ENCODE data around the gene MATN1. TPM values are rescaled to one million over a fixed set of nuclear protein-coding genes. Genes with fewer than 3 reads are reported as not detected.

Gene MATN1
- polyA plus RNA-seq, 1 donor from 2014 or later, result not detected

DNA sequence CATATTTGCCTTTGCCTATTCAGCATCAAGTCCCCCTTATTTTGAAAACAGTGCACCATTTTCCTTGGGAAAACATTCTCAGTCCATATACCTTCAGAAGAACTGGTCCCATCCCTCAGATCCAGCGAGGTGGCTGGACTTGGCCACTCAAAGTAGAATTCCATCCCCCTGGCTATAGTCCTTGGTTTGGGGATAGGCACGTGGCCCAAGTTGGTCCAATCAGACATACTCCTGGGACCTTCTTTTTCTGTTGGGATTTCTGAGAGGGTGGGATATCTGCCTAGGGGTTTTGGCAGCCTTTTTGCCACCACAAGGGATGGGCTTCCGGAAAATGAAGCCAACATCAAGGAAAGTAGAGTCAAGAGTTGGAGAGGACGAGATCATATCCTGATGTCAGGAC, 10.7 kb upstream of the MATN1 start:
- no peaks in the 10 kb centered on the region for H3K9me3 Mint-ChIP-seq
- H3K36me3 Mint-ChIP-seq, result peaks cover 8% of the 10 kb centered on the region
- peak overlapping the region in 2 of 3 donors; percentile 92 for H3K27ac Mint-ChIP-seq
- H3K4me3 Mint-ChIP-seq, result peak overlapping the region in 1 of 4 donors; percentile 64
- H3K27me3 Mint-ChIP-seq, result peaks cover 2% of the 10 kb centered on the region
- H3K4me1 Mint-ChIP-seq, result peaks cover 35 to 67% (median 47%) of the 10 kb centered on the region in 3 donors

- peaks cover 4% of the 10 kb centered on the region for H3K36me3 Mint-ChIP-seq
- H3K9me3 Mint-ChIP-seq, result no peaks in the 10 kb centered on the region
- H3K4me3 Mint-ChIP-seq, result peak overlapping the region in 1 of 4 donors; percentile 64
- H3K27me3 Mint-ChIP-seq, result peaks cover 2% of the 10 kb centered on the region
- peaks cover 39 to 65% (median 43%) of the 10 kb centered on the region in 3 donors for H3K4me1 Mint-ChIP-seq
- peak overlapping the region; percentile 48 to 96 (median 92) for H3K27ac Mint-ChIP-seq
Measured at GRCh38 chr1:30733493-30733892, 10.1 kb upstream of the MATN1 start.

GRCh38 chr1:30732277-30732996, 9.1 kb upstream of the MATN1 start:
- H3K4me1 Mint-ChIP-seq, result peaks cover 38 to 60% (median 44%) of the 10 kb centered on the region in 3 donors
- H3K36me3 Mint-ChIP-seq, result peaks cover 1% of the 10 kb centered on the region
- H3K27me3 Mint-ChIP-seq, result peaks cover 2% of the 10 kb centered on the region

DNA sequence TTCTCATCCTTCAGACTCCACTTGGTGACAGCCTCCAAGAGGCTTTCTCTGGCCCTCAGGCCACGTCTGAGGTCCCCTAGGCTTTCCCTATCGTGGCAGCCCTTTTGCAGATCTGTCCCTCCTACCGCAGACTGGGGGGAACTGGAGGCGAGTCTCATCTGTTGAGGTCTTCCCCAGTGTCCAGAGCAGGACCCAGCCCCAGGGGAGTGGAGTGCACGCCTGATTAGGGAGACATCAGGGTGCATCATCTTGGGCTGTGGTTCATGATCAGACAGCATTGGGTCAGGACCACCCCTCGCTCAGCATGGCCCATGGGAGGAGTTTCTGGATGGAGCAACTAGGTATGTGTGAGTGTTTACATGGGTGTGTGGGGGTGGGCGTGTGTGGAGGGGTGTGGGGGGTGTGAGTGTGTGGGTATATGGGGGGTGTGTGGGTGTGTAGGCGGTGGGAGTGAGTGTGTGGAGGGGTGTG, 8.5 kb upstream of the MATN1 start:
- H3K27me3 Mint-ChIP-seq, result peaks cover 2% of the 10 kb centered on the region
- peaks cover 38 to 60% (median 46%) of the 10 kb centered on the region in 3 donors for H3K4me1 Mint-ChIP-seq
- H3K4me3 Mint-ChIP-seq, result peak overlapping the region in 3 of 4 donors; percentile 63 to 84 (median 77)
- H3K36me3 Mint-ChIP-seq, result no peaks in the 10 kb centered on the region
- peak overlapping the region; percentile 88 to 95 (median 92) for H3K27ac Mint-ChIP-seq
- no peaks in the 10 kb centered on the region for H3K9me3 Mint-ChIP-seq

More at GRCh38 chr1:30732277-30732996, 9.1 kb upstream of the MATN1 start:
- peak overlapping the region; percentile 92 to 96 (median 95) for H3K27ac Mint-ChIP-seq
- peak overlapping the region in 3 of 4 donors; percentile 34 to 64 (median 42) for H3K4me3 Mint-ChIP-seq
- no peaks in the 10 kb centered on the region for H3K9me3 Mint-ChIP-seq

DNA sequence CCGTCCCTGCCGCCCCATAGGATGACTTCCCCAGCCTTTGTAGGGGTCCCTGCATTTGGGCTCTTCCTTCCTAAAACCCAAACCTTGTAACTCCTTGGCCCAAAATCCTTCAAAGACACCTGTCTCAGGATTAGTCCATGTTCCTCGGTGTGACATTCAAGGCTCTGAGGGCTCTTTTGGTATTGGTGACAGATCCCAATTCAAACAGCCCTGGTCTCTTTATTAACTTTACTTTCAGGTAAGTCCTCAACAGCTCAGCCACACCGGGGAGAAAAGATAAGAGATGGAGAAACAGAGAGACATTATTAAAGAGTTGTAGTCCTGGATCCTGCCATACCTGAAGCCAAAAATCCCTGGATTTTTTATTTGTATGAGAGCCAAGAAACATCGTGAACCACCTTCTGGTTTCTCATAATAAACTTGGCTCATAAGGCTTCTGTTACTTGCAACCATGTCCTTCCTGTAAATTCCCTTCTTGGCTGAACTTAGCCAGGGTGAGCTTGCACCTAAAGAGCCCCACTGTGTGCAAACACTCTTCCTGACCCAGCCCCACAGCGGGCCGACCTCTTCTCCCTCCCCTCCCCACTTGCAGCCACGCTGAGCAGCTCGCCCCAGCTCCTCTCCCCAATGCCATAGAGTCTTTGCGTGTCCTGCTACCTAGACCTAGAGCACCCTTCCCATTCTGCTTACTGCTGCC, 7.9 kb upstream of the MATN1 start:
- H3K4me1 Mint-ChIP-seq, result peaks cover 38 to 60% (median 46%) of the 10 kb centered on the region in 3 donors
- H3K9me3 Mint-ChIP-seq, result no peaks in the 10 kb centered on the region
- H3K36me3 Mint-ChIP-seq, result no peaks in the 10 kb centered on the region
- peak overlapping the region; percentile 88 to 95 (median 92) for H3K27ac Mint-ChIP-seq
- peak overlapping the region; percentile 14 to 84 (median 70) for H3K4me3 Mint-ChIP-seq
- H3K27me3 Mint-ChIP-seq, result peaks cover 2% of the 10 kb centered on the region

GRCh38 chr1:30730346-30731108, 7.1 kb upstream of the MATN1 start:
- Mint-ChIP-seq H3K4me1 (peaks cover 38 to 57% (median 43%) of the 10 kb centered on the region in 3 donors), H3K4me3 (peak overlapping the region; percentile 14 to 84 (median 74)), H3K9me3 (no peaks in the 10 kb centered on the region), H3K27me3 (peaks cover 2% of the 10 kb centered on the region), H3K27ac (peak overlapping the region; percentile 88 to 95 (median 92)), H3K36me3 (no peaks in the 10 kb centered on the region)

- H3K36me3 Mint-ChIP-seq, result no peaks in the 10 kb centered on the region
Measured at GRCh38 chr1:30729901-30730300, 6.5 kb upstream of the MATN1 start.

GRCh38 chr1:30728832-30729638, 5.7 kb upstream of the MATN1 start:
- H3K36me3 Mint-ChIP-seq, result no peaks in the 10 kb centered on the region

More at GRCh38 chr1:30729901-30730300, 6.5 kb upstream of the MATN1 start:
- Mint-ChIP-seq H3K4me3 (peak overlapping the region in 3 of 4 donors; percentile 63 to 88 (median 84)), H3K9me3 (no peaks in the 10 kb centered on the region), H3K27me3 (peaks cover 2% of the 10 kb centered on the region), H3K4me1 (peaks cover 38 to 51% (median 41%) of the 10 kb centered on the region in 3 donors), H3K27ac (peak overlapping the region; percentile 88 to 95 (median 92))

GRCh38 chr1:30728340-30728739, 5.0 kb upstream of the MATN1 start:
- Mint-ChIP-seq H3K27me3 (peaks cover 2% of the 10 kb centered on the region), H3K36me3 (no peaks in the 10 kb centered on the region), H3K9me3 (no peaks in the 10 kb centered on the region), H3K4me1 (peaks cover 42 to 45% (median 44%) of the 10 kb centered on the region in 3 donors), H3K4me3 (peak overlapping the region in 2 of 4 donors; percentile 30 to 50), H3K27ac (peak overlapping the region in 2 of 3 donors; percentile 67 to 92)

More at GRCh38 chr1:30728832-30729638, 5.7 kb upstream of the MATN1 start:
- Mint-ChIP-seq H3K9me3 (no peaks in the 10 kb centered on the region), H3K27me3 (peaks cover 2% of the 10 kb centered on the region), H3K4me3 (peak overlapping the region in 3 of 4 donors; percentile 50 to 88 (median 84)), H3K4me1 (peaks cover 41 to 44% (median 41%) of the 10 kb centered on the region in 3 donors), H3K27ac (peak overlapping the region; percentile 23 to 95 (median 92))

- H3K27ac Mint-ChIP-seq, result peak overlapping the region in 2 of 3 donors; percentile 67 to 92
- H3K4me3 Mint-ChIP-seq, result peak overlapping the region in 2 of 4 donors; percentile 30 to 50
- peaks cover 39 to 44% (median 41%) of the 10 kb centered on the region in 3 donors for H3K4me1 Mint-ChIP-seq
- no peaks in the 10 kb centered on the region for H3K36me3 Mint-ChIP-seq
- no peaks in the 10 kb centered on the region for H3K9me3 Mint-ChIP-seq
- H3K27me3 Mint-ChIP-seq, result peaks cover 2% of the 10 kb centered on the region
Measured at GRCh38 chr1:30727824-30728223, 4.4 kb upstream of the MATN1 start.

DNA sequence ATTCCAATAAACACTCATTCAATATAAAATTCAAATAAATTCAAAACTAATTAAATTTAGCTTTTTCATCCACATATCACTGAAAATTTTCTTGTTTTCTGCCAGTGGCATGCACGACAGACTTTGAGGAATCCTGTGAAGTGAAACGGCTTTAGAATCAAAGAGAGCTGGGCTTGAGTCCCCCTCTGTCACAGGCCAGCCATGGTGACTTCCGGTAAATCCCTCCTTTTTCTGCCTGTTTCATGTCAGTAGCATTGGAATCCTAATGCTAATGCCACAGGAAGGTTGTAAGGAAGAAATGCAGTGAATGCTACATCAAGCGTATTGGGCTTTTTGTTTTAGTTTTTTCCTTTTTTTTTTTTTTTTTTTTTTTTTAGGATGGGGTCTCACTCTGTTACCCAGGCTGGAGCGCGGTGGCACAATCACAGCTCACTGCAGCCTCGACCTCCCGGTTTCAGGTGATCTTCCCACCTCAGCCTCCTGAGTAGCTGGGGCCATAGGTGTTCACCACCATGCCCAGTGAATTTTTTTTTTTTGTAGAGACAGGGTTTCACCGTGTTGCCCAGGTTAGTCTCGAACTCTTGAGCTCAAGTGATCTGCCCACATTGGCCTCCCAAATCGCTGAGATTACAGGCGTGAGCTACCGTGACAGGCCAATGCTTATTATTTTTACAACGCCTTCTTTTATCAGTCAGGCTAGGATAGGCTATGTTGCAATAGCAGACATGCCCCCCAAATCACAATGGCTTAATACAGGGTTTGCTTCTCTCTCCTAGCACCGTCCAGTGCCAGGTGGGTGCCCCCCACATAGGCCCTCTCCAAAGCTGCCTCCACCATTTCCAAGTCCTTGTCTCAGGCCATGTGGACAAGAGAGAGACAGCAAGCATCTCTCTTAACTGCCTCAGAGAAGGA, 3.6 kb upstream of the MATN1 start:
- peak overlapping the region in 2 of 3 donors; percentile 63 to 92 for H3K27ac Mint-ChIP-seq
- peaks cover 1% of the 10 kb centered on the region for H3K36me3 Mint-ChIP-seq
- H3K9me3 Mint-ChIP-seq, result no peaks in the 10 kb centered on the region
- no peak overlapping the region for H3K4me3 Mint-ChIP-seq
- peaks cover 33 to 42% (median 37%) of the 10 kb centered on the region in 3 donors for H3K4me1 Mint-ChIP-seq
- peaks cover 2% of the 10 kb centered on the region for H3K27me3 Mint-ChIP-seq

DNA sequence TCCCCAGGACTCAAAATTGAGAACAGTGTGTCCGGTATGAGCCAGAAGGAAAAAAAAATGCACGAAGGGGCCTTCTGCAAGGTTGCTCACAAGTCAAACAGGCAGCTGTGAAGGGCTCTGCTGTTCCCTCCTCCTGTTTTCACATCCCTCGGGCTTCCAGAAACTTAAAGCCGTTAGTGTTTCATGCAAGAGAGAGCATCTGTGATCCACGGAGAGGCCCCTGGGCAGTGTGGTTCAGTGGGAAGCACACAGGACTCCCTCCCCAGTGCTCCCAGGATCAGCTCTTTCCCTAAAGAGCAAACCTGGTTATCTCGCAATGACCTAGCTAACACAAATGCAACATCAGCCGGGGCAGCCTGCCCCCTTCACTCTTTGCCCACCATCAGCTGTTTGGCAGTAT, 2.9 kb upstream of the MATN1 start:
- Mint-ChIP-seq H3K27me3 (no peaks in the 10 kb centered on the region), H3K4me1 (peaks cover 28 to 35% (median 30%) of the 10 kb centered on the region in 3 donors), H3K36me3 (peaks cover 1% of the 10 kb centered on the region), H3K9me3 (no peaks in the 10 kb centered on the region), H3K27ac (no peak overlapping the region), H3K4me3 (no peak overlapping the region)
